Measurements from ENCODE around the gene GGNBP2. TPM values are rescaled to one million over a fixed set of nuclear protein-coding genes. Genes with fewer than 3 reads are reported as not detected.

The GGNBP2 gene
- polyA plus RNA-seq, 1 of the 3 experiments (the other 2 are of a cell fraction): 79.3 TPM

- Histone ChIP-seq H3K9me3 (no peaks in the 10 kb centered on the region), H3K79me2 (ENCODE audit: insufficient read depth) (no peaks in the 10 kb centered on the region), H3K4me1 (ENCODE audit: control insufficient read depth in 1 of 2, insufficient read depth in 2 of 2, low read depth in 1 of 2, low read length in 1 of 2) (peaks cover 0 to 18% of the 10 kb centered on the region in 2 experiments; a peak in 1 of 4 replicates), H3K9me2 (no peaks in the 10 kb centered on the region), H3K9ac (no peak overlapping the region), H2AFZ (ENCODE audit: low read depth) (no peak overlapping the region), H3K27me3 (ENCODE audit: insufficient read depth) (no peaks in the 10 kb centered on the region), H3F3A (replicated peaks; ENCODE audit: insufficient read depth) (no peaks in the 10 kb centered on the region), H3K27ac (ENCODE audit: low read depth in 2 of 2, low read length in 1 of 2) (no peak overlapping the region), H3K36me3 (replicated peaks in 1 of 2; ENCODE audit: control insufficient read depth in 1 of 2, insufficient read depth in 2 of 2, low read length in 1 of 2) (no peaks in the 10 kb centered on the region), H3K4me3 (ENCODE audit: low read depth in 2 of 2, low read length in 1 of 2) (no peak overlapping the region), H3K4me2 (no peak overlapping the region), H4K20me1 (ENCODE audit: insufficient read depth) (no peaks in the 10 kb centered on the region)
- 59% methylated on average over 4 of the region's 4 CpGs for WGBS (ENCODE audit: low lambda C conversion rate)
- POLR2A ChIA-PET: no interaction called here
- no peak for DNase-seq
- CTCF ChIA-PET: interaction anchor here (0.9 to 13.5 kb wide), 12 partner anchors 10 to 743 kb away, joined by 3 to 236 read pairs (median 13); partner anchors contain the start of gene MRM1
- TF ChIP-seq TCF12 (IDR thresholded peaks at IDR 0.05): no peak
- no peak for TF ChIP-seq JUND (IDR thresholded peaks at IDR 0.05)
Measured at GRCh38 chr17:36631022-36631421, 86.3 kb downstream of the GGNBP2 start.

GRCh38 chr17:36632916-36633771 lies 88.4 kb downstream of the GGNBP2 start:
- no peak overlapping the region for H3K4me2 ChIP-seq
- H3K27me3 ChIP-seq (ENCODE audit: insufficient read depth): no peaks in the 10 kb centered on the region
- H3K4me3 ChIP-seq (ENCODE audit: low read depth in 2 of 2, low read length in 1 of 2): no peak overlapping the region
- H3F3A ChIP-seq (replicated peaks; ENCODE audit: insufficient read depth): no peaks in the 10 kb centered on the region
- H3K9me2 ChIP-seq: no peaks in the 10 kb centered on the region
- no peak overlapping the region for H3K9ac ChIP-seq
- POLR2A ChIA-PET: interaction anchor here (0.6 kb wide), 1 partner anchor 107 kb away, joined by 3 read pairs; no protein-coding TSS in a partner anchor
- 72% methylated on average over 18 of the region's 18 CpGs for WGBS (ENCODE audit: low lambda C conversion rate)
- no peak overlapping the region for H2AFZ ChIP-seq (ENCODE audit: low read depth)
- DNase-seq: no peak
- peaks cover 0 to 8% of the 10 kb centered on the region in 2 experiments; a peak in 1 of 4 replicates for H3K4me1 ChIP-seq (ENCODE audit: control insufficient read depth in 1 of 2, insufficient read depth in 2 of 2, low read depth in 1 of 2, low read length in 1 of 2)
- H3K36me3 ChIP-seq (replicated peaks in 1 of 2; ENCODE audit: control insufficient read depth in 1 of 2, insufficient read depth in 2 of 2, low read length in 1 of 2): no peaks in the 10 kb centered on the region
- CTCF ChIA-PET: interaction anchor here (0.7 to 13.5 kb wide), 7 partner anchors 7 to 607 kb away, joined by 3 to 236 read pairs (median 7); no protein-coding TSS in a partner anchor
- H3K79me2 ChIP-seq (ENCODE audit: insufficient read depth): no peaks in the 10 kb centered on the region
- no peak overlapping the region for H3K27ac ChIP-seq (ENCODE audit: low read depth in 2 of 2, low read length in 1 of 2)
- no peaks in the 10 kb centered on the region for H4K20me1 ChIP-seq (ENCODE audit: insufficient read depth)
- H3K9me3 ChIP-seq: no peaks in the 10 kb centered on the region
- TF ChIP-seq FOXM1 (IDR thresholded peaks at IDR 0.05; ENCODE audit: low read depth) (no peak), FOSL2 (IDR thresholded peaks at IDR 0.05; ENCODE audit: borderline replicate concordance, low read depth) (no peak), EZH2phosphoT487 (IDR thresholded peaks at IDR 0.05; ENCODE audit: borderline replicate concordance, low read depth) (no peak), CHD2 (IDR thresholded peaks at IDR 0.05; ENCODE audit: low read length, partially characterized antibody) (no peak), RCOR1 (IDR thresholded peaks at IDR 0.05; ENCODE audit: low read length) (no peak), EP300 (IDR thresholded peaks at IDR 0.05; ENCODE audit: borderline replicate concordance in 1 of 2, low read depth in 1 of 2, low read length in 1 of 2) (no peak), MXI1 (IDR thresholded peaks at IDR 0.05; ENCODE audit: low read depth, low read length) (no peak), GATA2 (CRISPR knock-in tag; IDR thresholded peaks at IDR 0.05) (no peak), FOXJ3 (CRISPR knock-in tag; IDR thresholded peaks at IDR 0.05) (no peak), ELF1 (IDR thresholded peaks at IDR 0.05) (no peak)
- TF ChIP-seq, protein P1, sequence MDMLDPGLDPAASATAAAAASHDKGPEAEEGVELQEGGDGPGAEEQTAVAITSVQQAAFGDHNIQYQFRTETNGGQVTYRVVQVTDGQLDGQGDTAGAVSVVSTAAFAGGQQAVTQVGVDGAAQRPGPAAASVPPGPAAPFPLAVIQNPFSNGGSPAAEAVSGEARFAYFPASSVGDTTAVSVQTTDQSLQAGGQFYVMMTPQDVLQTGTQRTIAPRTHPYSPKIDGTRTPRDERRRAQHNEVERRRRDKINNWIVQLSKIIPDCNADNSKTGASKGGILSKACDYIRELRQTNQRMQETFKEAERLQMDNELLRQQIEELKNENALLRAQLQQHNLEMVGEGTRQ (IDR thresholded peaks at IDR 0.05; ENCODE audit: borderline replicate concordance, low read depth, low read length): no peak
- TF ChIP-seq, protein P2, sequence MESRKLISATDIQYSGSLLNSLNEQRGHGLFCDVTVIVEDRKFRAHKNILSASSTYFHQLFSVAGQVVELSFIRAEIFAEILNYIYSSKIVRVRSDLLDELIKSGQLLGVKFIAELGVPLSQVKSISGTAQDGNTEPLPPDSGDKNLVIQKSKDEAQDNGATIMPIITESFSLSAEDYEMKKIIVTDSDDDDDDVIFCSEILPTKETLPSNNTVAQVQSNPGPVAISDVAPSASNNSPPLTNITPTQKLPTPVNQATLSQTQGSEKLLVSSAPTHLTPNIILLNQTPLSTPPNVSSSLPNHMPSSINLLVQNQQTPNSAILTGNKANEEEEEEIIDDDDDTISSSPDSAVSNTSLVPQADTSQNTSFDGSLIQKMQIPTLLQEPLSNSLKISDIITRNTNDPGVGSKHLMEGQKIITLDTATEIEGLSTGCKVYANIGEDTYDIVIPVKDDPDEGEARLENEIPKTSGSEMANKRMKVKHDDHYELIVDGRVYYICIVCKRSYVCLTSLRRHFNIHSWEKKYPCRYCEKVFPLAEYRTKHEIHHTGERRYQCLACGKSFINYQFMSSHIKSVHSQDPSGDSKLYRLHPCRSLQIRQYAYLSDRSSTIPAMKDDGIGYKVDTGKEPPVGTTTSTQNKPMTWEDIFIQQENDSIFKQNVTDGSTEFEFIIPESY (IDR thresholded peaks at IDR 0.05; ENCODE audit: borderline replicate concordance, low read depth): no peak

Other genes starting within 250 kb of the GGNBP2 start
- not detected in 2 replicates for gene TBC1D3G, start 221.0 kb upstream of the GGNBP2 start, polyA plus RNA-seq (2012; rRNA removed)
- gene TBC1D3H, start 156.5 kb upstream of the GGNBP2 start, polyA plus RNA-seq (2012; rRNA removed): not detected in 2 replicates
- gene ZNHIT3, start 58.2 kb upstream of the GGNBP2 start, polyA plus RNA-seq (2012; rRNA removed): 59.9 and 68.5 TPM in 2 replicates
- 61.6 and 72.4 TPM in 2 replicates for gene MYO19, start 10.1 kb upstream of the GGNBP2 start, polyA plus RNA-seq (2012; rRNA removed)
- 10.1 and 11.2 TPM in 2 replicates for gene PIGW, start 9.9 kb upstream of the GGNBP2 start, polyA plus RNA-seq (2012; rRNA removed)
- gene DHRS11, start 47.0 kb downstream of the GGNBP2 start, polyA plus RNA-seq (2012; rRNA removed): 31.6 and 38.5 TPM in 2 replicates
- gene MRM1, start 56.7 kb downstream of the GGNBP2 start, polyA plus RNA-seq (2012; rRNA removed): 9.8 and 10.9 TPM in 2 replicates